ENCODE measurements around the gene TBATA.

TBATA gene

DNA sequence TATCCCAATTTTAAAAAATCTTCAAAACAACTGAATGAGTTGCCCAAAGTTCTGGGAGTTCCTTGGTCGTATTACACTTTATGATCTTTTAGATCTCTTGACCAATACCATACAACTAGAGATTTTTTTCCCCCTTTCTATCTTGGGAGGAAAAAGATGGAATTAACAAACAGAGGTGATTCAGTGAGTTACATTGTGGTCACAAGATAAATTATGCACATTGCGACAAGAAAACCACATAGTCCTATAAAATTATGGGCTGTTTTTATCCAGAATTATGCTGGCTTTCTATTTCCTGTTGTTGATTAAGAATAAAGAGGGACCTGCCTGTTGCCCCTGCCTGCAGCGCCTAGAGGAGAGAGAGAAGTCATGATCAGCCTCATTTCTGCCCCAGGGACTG lies 22.4 kb upstream of the TBATA start:
- no peak for DNase-seq

DNA sequence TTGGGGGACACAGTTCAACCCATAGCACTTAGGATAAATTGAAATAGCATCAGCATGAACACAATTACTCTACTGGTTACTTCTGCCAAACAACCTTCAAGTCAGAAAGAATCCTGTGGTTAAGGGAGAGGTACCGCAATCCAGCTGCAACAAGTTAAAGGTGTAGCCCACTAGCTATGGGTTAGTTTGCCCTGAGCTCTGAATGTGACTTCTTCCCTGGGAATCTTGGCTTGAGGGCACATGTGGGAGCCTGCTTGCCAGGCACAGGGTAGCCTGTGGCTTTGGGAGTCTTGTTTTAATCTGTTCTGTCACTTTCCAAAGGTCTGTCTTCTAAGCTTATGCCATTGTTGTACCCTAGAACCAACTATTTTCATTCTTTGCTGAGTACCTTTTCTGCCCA lies 21.7 kb upstream of the TBATA start:
- no peak for DNase-seq

DNA sequence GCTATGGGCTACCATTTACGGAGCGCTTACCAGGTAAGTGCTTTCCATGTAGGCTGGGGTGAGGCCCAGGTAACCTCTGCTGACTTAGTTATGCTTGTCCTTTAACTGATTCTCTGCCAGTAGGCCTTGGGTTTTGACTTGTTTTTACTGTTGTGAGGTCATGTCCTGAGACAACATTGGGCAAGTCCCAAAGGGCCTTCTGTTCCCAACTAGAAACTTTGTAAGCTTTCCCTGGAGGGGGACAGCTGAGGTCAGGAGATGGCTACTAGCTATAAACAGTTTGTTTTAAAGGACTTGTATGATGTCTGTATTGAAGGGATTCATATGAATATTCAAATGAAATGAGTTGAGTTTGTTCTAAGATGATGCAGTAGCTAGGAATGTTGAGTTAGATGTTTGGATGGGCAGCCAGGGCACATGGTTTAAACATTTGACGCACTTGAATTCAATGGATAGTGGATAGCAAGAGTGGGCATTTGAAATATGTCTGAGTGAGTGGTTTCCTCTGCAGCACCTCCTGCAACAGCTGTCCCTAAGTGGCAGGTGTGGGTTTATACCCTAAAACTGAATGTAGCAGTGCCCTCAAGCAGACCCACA lies 20.5 kb upstream of the TBATA start:
- no peak for DNase-seq

DNA sequence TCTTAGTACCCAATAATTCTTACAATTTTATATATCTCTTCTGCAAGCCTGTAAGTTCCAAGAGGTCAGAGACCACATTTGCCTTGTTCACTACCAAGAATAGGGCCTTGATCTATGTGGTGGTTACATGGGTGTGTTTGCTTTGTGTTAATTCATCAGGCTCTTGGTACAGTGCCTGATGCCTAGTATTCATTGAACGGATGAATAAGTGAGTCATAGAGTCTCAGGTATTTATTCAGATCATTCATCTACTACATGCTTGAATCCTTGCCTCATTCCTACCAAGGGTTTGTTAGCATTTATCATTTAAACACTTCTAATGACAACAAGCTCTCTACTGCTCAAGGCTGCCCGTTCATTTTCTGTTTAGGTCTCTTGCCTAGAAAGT lies 19.2 kb upstream of the TBATA start:
- no peak for DNase-seq

DNA sequence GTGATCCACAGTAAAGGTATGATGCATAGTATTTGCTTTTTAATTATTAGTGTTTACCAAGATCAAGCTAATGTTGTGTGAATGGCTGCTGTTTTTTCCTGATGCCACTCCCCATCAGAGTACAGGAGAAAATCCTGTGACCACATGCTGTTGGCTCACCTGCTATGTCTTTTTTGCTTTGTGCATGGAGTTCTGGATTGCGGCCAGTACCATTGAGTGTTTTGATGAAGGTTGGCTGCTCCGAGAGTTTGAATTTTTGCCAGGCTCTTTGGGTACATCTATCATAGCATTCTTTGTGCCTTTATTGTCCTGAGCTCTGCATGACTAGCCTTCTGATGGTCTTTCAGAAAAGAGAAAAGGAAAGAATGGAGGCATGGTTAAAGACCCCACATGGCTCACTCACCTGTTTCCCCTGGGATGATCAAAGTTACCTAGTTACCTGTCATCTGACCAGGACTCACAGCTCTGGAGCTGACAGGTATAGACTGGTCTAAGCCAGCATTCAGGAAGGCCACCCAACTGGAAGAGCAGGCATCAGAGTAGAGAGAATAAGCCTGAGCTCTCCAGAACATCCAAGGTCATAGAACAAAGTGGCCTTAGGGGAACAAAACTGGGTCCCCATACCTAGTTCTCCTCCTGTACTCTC lies 18.7 kb upstream of the TBATA start:
- no peak for DNase-seq

DNA sequence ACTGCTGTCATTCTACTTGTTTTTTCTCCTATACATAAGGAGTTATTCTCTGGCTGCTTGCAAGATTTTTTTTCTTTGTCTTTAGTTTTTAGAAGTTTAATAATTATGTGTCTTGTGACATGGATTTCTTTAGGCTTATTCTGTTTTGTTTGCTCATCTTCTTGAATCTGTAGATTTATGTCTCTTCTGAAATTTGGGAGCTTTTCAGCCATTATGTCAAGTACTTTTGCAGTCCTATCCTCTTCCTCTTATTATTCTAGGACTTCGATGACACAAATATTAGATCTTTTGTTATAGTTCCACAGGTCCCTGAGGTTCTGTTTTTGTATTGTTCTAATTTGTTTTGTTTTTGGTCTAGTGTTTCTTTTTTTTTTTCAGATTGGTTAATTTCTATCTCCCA lies 16.7 kb upstream of the TBATA start:
- DNase-seq = no peak

DNA sequence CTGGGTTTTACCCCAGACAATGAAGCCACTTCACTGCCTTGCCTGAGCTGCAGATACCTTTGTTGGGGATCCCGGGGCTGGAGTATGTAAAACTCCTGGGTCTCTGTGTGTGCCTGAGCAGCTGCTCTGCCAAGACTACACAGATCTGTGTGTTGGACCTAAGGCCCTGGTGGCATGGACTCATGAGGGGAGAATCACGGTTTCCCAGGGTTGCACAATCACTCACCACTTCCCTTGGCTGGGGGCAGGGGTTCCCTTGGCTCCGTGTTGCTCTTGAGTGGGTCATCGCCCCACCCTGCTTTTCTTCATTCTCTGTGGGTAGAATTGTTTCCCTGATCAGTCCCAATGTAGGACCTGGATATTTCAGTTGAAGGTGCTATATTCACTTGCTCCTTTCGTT lies 13.9 kb upstream of the TBATA start:
- no peak for DNase-seq

DNA sequence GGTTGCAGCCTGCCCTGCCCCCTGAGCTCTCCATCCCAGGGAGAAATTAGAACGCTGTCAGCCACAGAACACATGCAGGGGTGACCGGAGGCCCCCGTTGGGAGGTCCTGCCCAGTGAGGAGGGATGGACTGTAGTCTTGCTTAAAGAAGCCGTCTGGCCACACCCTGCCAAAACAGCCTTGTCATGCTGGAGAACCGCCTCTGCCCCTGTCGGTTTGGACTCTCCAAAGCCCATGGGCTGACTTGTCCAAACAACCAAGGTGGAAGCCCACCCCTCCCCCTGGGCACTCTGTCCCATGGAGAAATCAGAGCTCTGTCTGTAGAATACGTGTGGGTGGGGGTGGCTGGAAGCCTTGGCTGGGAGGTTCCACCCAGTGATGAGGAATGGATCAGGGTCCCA lies 12.7 kb upstream of the TBATA start:
- no peak for DNase-seq

DNA sequence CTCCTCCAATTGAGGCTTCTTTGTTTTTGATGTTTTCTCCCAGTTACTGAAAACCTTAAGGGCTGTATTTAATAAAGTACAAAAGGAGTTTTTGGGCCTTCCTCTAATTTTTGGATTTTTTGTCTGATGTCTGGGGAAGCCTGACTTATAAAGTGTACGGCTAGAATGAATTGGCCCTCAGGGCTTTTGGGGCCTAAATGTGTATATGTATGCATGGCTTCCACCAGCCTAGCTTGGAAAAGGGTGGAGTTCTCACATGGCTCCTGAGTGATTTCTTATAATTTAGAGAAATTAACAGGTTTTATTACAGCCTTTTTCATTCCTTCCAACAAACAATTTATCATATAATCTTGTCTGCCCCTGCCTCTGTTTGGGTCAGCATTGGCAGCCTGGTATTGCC lies 10.4 kb upstream of the TBATA start:
- no peak for DNase-seq

DNA sequence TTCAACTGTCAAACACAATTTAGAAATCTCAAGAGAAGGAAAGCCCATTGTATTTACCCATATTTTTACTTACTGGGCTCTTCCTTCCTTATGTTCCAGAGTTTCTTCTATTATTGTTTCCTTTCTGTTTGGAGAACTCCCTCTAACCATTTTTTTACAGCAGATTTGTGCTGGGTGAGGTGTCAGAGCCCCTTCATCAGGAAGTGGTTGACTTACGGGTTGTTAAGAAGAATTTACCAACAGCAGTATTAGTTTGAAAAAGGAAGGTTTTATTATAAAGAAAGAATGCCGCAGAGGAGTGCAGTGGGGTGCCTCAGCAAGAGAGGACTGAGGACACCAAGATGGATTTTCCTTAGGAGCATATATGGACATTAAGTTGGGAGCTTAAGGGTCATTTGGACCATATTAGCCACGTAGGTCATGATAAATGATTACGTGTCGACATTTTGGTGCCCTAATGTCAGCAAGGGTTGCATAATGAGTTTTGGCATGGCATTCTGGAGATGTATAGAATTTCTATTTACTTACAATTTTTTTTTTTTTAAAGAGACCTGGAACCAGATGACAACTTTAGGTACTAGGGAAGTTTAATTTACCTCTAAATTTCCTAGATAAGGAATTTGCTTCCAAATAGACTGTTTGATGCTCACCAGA lies 6.3 kb upstream of the TBATA start:
- DNase-seq = no peak

DNA sequence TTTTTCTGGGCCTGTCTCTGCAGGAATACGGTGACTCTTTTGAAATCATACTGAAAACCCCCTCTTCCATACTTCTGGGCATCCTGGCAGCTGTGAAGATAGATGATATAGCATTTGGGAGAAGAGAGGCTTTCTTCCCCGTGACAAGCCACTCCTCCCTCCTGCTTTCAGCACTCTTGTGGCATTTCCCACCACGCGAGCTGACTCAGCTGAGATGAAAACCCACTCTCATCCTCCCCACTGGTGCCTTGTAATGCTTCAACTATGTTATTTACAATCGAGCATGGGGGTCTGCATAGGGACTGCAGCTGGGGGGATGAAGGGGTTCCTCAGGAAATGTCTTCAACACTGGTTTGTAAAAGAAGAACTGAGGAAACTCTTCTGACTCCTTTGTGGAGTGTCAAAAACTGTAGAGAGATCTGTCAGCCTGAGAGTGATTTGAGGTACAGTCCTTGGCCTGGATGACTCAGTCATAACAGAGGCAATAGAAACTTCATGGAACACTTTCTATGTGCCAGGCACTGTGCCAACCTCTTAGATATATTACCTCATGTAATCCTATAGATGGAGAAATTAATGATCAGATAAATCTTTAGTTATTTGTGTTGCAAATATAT lies 1.7 kb upstream of the TBATA start:
- DNase-seq = no peak

DNA sequence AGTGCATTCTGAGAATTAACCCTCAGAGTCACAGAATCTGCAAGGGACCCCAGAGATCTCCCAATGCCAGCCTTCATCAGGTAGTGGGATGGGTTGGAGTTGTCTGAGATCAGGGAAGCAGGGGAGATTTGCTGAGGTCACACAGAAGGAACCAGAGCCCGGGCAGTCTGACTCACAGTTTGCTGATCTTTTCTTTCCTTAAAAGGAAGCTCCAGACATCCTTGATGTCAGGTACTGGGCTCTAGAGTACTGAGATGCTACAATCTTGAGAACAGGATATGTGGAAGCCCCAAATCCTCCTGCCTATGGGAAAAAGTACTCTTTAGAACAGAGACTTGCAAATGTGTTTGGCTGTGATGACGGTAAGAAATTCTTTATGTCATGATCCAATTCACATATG lies 706 bp downstream of the TBATA start:
- no peak for DNase-seq

DNA sequence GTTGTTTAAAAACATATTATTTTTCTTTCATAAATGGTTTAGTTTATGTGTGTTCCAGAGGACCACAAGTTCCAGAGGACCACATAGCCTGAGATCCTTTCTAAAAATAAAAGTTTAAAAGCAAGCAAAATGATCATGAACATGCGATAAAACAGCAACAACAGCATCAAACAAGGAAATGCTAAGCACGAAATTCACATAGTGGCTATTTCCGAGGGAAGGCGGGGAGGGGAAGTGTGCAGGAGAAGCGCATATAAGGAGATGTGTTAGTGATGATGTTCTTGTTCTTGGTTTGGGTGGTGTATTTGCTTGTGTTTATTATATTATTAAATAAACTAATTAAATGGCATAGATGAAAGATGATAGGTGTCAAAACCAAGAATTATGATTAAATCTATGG lies 1.2 kb downstream of the TBATA start:
- no peak for DNase-seq

DNA sequence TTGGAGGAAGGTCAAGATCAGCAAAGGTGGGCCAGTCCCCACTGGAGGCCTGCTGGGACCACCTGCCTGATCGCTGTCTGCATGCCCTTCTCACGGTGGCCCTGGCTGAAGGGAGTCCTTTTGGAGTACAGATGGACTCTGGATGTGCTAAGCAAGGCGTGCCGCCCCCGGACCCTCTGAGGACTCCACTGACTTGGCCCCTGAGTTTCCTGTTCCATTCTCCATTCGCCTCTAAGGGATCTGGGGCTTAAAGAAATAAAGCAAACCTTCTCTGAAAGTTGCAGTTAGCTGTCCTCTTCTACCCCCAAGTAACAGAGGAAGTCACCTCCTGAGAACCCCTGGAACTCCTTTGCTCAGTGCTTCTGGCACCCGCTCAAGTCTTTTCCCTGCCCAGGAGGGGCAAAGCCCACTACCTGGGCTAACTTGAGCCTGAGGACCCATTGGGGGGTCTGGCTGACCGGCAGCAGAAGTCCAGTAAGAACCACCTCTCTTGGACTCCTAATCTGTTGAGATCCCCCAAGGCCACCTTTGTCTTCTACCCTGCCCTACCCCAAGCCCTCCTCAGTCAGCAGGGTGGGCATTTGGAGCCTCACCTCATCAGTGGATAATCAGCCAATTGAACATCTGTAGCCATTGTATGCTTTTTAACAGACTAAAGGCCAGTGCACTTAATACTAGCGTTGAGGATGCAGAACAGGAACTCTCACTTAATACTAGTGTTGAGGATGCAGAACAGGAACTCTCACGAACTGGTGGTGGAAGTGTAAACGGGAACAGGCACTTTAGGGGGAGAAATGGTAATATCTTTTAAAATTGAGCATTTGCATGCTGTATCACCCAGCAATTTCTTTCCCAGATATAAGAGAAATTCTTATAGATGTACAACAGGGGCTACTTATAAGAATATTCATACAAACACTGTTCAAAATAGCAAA lies 2.2 kb downstream of the TBATA start:
- no peak for DNase-seq

DNA sequence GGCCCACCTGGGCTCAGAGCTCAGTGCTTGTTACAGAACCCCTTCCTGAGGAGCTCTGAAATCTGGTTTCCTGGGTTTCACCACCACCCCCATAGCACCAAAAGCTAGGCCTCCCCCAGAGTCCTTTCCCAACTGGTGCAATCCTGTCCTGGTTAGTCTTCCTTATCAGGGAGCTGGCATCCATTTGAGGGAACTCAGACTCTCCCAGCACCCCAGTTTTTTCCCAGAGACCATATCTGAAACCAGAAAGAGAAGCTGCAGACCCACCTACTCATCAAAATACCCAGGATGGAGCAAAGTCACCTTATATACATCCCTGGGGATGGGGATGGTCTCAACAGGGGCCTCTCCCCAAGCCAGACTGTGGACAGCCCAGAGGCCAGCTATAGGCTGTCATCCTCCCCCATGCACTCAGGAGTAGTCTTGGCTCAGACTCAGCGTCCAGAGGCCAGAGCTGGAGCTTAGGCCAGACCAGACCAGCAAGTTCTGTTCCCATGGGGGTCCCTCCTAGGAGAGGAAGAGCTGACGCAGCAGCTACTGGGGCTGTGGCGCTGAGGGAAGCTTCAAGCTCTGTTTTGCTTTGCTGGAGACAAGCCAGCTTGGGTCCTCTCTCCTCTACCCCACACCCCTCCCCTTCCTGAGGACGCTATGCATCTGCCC lies 3.0 kb downstream of the TBATA start:
- DNase-seq = no peak

DNA sequence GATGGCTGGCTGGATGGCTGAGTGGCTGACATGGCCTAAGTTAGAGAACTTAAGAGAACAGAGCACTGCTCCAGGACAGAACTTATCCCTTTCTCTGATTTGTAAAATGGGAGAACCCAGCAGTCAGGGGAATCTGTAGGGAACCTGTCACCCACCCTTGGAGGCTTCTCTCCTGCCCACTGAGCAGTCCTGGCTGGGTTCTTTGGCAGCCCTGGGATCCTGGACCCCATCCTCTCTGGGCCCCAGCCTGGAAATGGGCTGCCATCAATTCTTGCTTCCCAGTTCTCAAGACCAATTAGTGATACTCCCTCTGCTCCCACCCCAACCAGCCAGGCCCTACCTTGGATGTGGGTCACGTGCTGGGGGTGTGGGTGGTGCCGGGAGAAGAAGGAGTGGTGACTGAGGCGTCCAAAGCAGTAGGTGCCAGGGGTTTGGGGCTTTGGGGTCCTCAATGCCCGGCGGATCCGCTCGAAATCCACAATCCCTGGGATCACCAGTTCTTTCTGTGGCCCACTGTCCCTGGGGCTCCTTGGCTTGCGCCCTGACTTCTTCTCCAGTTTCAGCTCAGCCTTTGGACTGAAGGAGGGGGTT lies 3.6 kb downstream of the TBATA start:
- no peak for DNase-seq

DNA sequence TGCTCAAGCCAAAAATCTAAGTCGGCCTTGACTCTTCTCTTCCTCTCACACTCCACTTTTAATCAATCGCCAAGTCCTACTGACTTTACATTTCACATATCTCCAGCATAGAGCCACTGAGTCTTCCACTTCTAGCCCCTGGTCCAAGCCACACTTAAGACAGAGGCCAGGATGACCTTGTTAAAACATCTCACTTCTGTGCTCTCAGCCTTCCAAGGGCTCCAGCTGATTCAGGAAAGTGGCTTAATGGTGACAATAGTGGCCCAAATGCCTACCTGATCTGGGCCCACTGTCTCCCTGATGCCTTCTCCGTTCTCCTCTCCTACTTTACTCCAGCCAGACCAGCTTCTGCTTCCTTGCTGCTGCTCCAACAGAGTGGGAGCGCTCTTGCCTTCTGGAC lies 4.4 kb downstream of the TBATA start:
- no peak for DNase-seq

DNA sequence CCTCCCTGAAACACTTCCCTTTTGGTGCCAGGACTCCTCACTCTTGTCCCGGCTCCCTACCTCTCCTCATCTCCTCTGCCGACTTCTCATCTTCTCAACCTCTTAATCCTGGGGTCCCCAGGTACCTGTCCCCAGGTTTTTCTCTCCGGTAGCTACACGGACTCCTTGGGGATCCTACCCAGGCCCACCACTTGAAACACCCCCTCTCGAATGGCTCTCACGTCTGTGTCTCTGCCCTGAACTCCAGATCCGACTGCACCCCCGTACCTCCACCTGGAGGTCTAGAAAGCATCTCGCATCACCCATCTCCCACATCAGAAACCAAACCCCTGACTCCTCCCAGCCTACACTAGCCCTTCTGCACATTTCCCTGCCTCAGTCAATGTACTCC lies 4.8 kb downstream of the TBATA start:
- DNase-seq = no peak

DNA sequence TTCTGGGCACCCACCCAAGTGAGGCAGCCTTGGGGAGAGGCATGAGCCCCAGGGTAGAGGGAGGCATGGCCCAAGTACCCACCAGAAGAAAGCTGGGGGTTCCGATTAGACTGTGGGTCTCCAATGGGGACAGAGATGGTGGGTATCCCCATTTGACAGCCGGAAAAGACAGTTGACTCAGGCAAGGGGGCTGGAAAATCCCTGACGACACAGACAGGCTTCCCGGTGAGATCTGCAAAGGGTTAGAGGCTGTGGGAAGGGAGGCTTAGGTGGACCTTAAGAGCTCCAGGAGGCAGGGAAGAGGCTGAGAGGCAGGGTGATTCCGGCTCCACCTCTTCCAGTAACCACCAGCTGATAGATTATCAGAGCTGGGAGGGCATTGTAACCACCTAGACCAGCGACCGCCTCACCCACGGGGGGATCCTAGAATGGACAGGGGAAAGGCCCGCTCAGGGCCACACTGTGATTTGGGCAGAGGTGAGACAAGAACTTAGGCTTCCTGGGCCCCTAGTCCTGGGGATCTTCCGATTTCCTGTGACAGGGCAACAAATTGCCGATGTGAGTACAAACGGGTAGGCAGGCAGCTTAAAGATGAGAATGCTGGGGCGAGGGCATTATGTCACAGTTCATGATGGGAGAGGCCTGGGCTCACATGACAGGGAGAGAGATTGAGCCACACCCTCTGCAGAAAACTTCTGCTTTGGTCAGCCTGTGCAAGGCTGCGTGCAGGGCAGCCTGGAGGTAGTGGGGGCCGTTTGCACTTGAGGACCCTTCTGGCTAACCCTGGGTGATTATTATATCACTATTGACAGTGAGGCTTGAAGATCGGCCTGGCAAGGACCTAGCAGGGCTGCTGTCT lies 5.4 kb downstream of the TBATA start:
- no peak for DNase-seq

DNA sequence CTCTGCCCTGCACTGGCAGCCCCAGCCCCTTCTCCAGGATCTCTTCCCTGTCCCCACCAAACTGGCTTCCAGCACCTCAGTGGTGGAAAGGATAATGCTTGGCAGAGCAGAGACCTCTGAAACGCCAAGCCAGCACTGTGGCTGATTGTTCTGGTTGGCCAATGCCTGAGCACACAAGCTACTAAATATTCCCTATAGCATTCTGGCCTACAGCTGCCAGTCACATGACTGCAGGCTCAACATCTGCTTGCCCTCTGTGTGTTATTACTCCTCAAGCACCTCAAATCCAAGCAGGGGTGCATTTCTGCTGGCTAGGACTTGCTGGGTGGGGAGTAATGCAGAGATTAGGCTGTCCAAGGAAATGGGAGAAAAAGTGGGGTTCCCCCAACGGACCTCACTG lies 6.1 kb downstream of the TBATA start:
- no peak for DNase-seq

DNA sequence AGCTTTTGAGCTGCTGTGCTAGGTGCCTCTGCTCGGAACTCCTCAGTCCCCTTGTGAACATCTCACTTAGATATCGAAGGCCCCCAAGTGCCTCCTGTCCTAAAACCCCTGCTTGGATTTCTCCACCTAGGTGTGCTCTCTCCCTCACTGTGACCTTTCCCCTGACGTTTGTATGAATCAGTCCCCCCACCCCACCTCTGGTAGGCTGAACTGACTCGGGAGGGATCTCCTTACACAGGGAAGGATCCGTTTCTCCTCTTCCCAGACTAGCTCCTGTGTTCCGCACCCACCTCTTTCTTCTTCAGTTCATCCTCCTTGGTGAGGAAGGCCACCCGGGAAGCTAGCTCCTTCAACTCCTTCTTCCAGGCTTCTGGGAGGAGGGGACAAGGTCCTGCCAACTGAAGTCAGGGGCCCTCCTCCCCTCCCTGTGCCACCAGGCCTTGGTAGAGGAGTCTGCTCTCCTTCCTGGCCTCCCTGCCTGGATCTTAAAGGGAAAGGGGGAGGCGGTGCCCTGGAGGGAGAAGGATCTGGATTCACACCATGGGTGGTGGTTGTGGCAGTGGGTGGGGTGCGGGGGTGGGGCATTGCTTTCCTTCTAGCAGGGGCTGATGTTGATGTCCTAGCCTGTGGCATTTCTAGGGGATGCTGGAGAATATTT lies 6.8 kb downstream of the TBATA start:
- no peak for DNase-seq

All from stimulated activated CD4-positive, alpha-beta T cell treated with anti-CD3 and anti-CD28 coated beads, Interleukin-4, amount 100 ng/mL, for 1 hour (primary cell).